Left ventricle myocardium inferior (tissue), 1 donor: ENCODE data around the gene ZNF383. TPM values are rescaled to one million over a fixed set of nuclear protein-coding genes. Genes with fewer than 3 reads are reported as not detected.
A peak's percentile ranks its signal among the peaks of the same experiment; 100 is the strongest.
"Not testable (repeated sequence)": the region's sequence is repeated elsewhere in the genome, so short reads cannot be mapped to it uniquely, and the experiment has no call there.

ENCODE experiments used
- DNase-seq: peaks from one replicate; pipeline ENCODE4 v3.0.0-alpha.2; 2020
- H3K27ac ChIP-seq: fragments of 200-600 bp; replicated peaks from 2 replicates; pipeline ENCODE4 v1.8.0; 2021
- H3K27me3 ChIP-seq: fragments of 200-600 bp; 2 replicates; pipeline ENCODE4 v1.8.0; 2021; ENCODE audit warnings: low read depth
- H3K36me3 ChIP-seq: fragments of 200-600 bp; 2 replicates; pipeline ENCODE4 v1.8.0; 2021
- H3K4me1 ChIP-seq: fragments of 200-600 bp; 2 replicates; pipeline ENCODE4 v1.8.0; 2021
- H3K4me3 ChIP-seq: fragments of 200-600 bp; 2 replicates; pipeline ENCODE4 v1.8.0; 2021; ENCODE audit warnings: mild to moderate bottlenecking, moderate library complexity
- H3K9me3 ChIP-seq: fragments of 200-600 bp; replicated peaks from 2 replicates; pipeline ENCODE4 v1.8.0; 2021
- intact Hi-C: fragments of 100-400 bp; cut with micrococcal nuclease; formaldehyde crosslinking; loops from one replicate; pipeline ENCODE4 v1.11.0; 2022
- long read RNA-seq: library from polyadenylated mRNA; unstranded; transcript quantifications from one replicate; pipeline ENCODE4 v2.0.0, GENCODE V29; 2021
- total RNA-seq: library from RNA; stranded (reverse); fragmentation: NEBNext Ultra II Directional; extraction: Animal tissue kit (Norgen Biotek cat#: 25700); gene quantifications from one replicate; pipeline ENCODE4 v1.2.1, GENCODE V29; 2021
- TF ChIP-seq, protein P1 (sequence below): fragments of 200-600 bp; IDR thresholded peaks from 2 replicates; pipeline ENCODE4 v1.8.0; 2021; ENCODE audit warnings: antibody characterized with exemption, mild to moderate bottlenecking, borderline replicate concordance
- donor health status: DM: no; HTN: yes; CAD: no; lungs with severe emphysema.

The ZNF383 gene
- 8.9 TPM for total RNA-seq
- long read RNA-seq, partial matches to known transcripts, result 0 of 2 reads
- long read RNA-seq, other reads (novel, unspliced or antisense), result 2 of 2 reads

DNA sequence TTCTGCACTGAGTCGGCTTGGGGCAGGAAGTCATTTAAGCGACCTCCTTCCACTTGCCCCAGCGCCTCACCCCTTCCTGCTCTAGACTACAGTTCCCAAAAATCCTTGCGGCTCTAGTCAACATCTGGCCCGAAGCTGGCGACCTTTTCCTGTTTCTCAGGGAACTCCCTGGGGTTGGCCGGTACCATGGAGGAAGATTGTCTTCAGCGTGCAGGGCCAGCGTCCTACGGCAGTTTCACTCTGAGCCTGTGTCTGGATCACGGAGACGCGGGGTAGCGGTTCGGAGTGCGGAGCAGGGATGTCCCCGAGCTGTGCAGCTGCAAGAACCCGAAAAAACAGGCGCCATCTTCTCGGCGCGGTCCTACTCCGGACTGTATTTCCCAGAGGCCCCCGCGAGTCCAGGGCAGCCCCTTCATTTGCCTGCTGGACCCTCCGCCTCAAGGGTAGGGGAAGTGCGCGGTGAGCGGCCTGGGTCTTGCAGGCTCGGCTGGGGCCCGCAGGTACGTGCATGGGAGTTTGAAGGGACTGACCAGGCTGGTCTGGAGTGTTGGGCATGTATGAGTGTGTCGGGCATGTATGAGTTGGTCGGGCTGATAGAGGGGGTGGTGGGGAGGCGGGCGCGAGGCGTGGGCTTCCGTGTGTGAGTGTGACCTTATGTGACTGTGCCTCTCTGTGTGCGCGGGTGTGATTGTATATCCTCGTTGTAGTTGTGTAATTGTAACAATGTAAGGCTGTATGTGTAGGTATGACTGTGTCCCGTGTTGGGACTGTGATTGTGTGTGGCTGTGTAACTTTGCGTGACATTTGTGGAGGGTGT is at the start of gene ZNF383:
Gene ZNF383, plus strand, starts transcription at position 440 of the 817 bp plus-strand sequence. CDS start 12,240 bp downstream, outside the sequence.
- peak within 1 kb of the TSS; percentile 97 for H3K27ac ChIP-seq
- peak; percentile 88 for DNase-seq
- peaks cover under 1% of the 10 kb centered on the region for H3K9me3 ChIP-seq
- peak within 1 kb of the TSS; percentile 83 for H3K4me3 ChIP-seq
- no peaks in the 10 kb centered on the region for H3K27me3 ChIP-seq
- H3K4me1 ChIP-seq, result peaks cover 35% of the 10 kb centered on the region
- intact Hi-C loops, result no loop called here
- TF ChIP-seq, protein P1, sequence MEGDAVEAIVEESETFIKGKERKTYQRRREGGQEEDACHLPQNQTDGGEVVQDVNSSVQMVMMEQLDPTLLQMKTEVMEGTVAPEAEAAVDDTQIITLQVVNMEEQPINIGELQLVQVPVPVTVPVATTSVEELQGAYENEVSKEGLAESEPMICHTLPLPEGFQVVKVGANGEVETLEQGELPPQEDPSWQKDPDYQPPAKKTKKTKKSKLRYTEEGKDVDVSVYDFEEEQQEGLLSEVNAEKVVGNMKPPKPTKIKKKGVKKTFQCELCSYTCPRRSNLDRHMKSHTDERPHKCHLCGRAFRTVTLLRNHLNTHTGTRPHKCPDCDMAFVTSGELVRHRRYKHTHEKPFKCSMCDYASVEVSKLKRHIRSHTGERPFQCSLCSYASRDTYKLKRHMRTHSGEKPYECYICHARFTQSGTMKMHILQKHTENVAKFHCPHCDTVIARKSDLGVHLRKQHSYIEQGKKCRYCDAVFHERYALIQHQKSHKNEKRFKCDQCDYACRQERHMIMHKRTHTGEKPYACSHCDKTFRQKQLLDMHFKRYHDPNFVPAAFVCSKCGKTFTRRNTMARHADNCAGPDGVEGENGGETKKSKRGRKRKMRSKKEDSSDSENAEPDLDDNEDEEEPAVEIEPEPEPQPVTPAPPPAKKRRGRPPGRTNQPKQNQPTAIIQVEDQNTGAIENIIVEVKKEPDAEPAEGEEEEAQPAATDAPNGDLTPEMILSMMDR, result peak; percentile 11
- peaks cover 29% of the 10 kb centered on the region for H3K36me3 ChIP-seq

DNA sequence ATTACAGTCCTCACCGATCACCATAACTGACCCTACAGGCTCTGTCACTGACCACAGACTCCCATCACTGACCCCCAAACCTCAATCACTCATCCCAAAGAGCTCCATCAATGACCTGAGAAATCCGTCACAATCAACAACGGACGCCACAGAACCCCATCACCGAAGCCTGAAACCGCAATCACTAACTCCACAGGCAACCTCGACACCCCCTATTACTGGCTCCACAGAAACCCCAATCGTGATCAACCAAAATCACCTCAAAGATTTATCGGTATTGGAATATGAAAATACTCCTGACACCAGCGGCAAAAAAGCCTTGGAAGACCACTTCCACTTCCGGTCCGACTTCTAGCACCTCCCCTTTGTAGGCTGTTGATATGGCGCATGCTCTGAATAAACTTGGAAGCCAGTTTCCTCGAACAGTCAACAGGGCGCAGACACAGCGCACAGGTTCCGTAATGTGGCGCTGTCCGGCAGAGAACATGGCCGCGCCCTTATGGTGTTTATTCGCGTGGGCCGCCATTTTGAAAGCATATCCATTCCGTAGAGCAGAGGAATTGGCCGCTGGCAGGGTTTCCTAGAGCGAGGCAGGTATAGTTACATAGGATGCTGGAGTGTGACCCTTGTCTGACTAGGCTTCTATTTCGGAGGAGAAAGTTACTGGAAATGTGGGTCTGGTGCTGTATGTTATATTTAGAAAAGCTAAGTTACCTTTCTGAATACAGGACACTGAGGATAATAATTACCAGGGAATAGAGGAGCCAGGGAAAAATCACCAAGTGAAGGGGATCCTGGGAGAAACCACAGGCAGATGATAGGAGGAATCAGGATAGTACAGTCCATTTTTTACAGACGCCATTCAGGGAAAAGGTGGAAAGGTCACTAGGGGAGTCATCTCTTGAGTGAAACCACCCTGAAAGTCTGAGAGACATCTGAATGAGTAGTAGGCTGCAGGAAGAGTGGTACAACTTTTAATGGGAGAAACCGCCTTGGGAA is 45.3 kb upstream of the ZNF383 start, which contains the start of gene ZNF585A:
Gene ZNF585A, minus strand, starts transcription at position 328 of the 999 bp plus-strand sequence. CDS start 2,785 bp downstream, outside the sequence.
- peak within 1 kb of the TSS; percentile 89 for H3K4me3 ChIP-seq
- peaks cover 27% of the 10 kb centered on the region for H3K9me3 ChIP-seq
- peak; percentile 89 for DNase-seq
- H3K27ac ChIP-seq, result peak within 1 kb of the TSS; percentile 86
- TF ChIP-seq, protein P1, result peak; percentile 47
- H3K27me3 ChIP-seq, result no peaks in the 10 kb centered on the region
- peaks cover 13% of the 10 kb centered on the region for H3K4me1 ChIP-seq
- intact Hi-C loops, result no loop called here
- H3K36me3 ChIP-seq, result peaks cover 29% of the 10 kb centered on the region

DNA sequence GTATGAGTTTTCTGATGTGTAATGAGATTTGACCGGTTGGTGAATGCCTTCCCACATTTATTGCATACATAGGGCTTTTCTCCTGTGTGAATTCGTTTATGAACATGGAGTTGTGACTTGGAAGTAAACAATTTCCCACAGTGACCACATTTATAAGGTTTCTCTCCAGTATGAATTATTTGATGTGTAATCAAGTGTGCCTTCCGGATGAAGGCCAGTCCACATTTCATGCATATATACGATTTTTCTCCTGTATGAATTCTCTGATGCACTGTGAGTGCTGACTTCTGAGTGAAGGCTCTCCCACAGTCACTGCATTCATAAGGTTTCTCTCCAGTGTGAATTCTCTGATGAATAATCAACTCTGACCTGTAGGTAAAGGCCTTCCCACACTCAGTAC is 31.9 kb upstream of the ZNF383 start:
- H3K4me3 ChIP-seq, intact Hi-C loops, DNase-seq, H3K27me3 ChIP-seq, H3K4me1 ChIP-seq, H3K27ac ChIP-seq: not testable (repeated sequence)
- peaks cover 97% of the 10 kb centered on the region for H3K9me3 ChIP-seq
- H3K36me3 ChIP-seq, result peaks cover 89% of the 10 kb centered on the region

DNA sequence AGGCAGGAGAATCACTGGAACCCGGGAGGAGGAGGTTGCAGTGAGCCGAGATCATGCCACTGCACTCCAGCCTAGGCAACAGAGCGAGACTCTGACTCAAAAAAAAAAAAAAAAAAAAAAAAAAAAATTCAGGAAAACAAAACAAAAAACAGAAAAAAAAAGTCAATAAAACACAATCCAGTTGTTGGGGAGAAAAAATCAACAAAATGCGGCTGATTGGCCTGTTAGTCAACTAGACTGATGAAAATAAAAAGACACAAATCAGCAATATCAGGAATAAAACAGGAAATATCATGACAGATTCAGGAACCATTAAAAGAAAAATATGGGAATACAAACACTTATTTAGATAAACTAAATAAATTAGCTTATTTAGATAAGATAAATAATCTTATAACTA is 22.8 kb upstream of the ZNF383 start:
- peaks cover 98% of the 10 kb centered on the region for H3K9me3 ChIP-seq
- intact Hi-C loops, H3K27ac ChIP-seq, DNase-seq, H3K4me3 ChIP-seq, H3K27me3 ChIP-seq, H3K4me1 ChIP-seq: not testable (repeated sequence)
- H3K36me3 ChIP-seq, result peaks cover 98% of the 10 kb centered on the region

DNA sequence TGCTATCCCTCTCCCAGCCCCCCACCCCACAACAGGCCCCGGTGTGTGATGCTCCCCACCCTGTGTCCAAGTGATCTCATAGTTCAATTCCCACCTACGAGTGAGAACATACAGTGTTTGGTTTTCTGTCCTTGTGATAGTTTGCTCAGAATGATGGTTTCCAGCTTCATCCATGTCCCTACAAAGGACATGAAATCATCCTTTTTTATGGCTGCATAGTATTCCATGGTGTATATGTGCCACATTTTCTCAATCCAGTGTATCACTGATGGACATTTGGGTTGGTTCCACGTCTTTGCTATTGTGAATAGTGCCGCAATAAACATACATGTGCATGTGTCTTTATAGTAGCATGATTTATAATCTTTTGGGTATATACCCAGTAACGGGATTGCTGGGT is 20.9 kb upstream of the ZNF383 start:
- intact Hi-C loops, H3K4me3 ChIP-seq, H3K27me3 ChIP-seq, DNase-seq, H3K4me1 ChIP-seq, H3K27ac ChIP-seq: not testable (repeated sequence)
- Histone ChIP-seq H3K36me3 (peaks cover 98% of the 10 kb centered on the region), H3K9me3 (peaks cover 93% of the 10 kb centered on the region)

DNA sequence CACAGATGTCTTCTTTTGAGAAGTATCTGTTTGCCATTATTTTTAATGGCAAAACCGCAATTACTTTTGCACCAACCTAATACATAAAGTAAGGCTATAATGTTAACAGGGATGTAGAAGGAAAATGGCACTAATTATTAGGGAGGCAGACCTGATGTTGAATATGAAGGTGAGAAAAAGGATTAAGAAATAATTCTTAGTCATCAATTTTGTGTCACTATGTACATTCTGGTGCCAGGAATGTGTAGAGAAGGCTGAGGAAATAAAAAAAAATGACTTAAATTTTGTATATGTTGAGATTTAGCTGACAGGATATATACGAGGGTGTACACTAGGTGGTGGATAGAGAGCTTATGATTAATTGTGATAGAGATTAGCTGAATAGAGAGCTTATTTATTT is 20.2 kb upstream of the ZNF383 start:
- H3K27ac ChIP-seq, result no peak overlapping the region

More for the DNA sequence above, 20.2 kb upstream of the ZNF383 start:
- peaks cover 87% of the 10 kb centered on the region for H3K9me3 ChIP-seq
- no peaks in the 10 kb centered on the region for H3K27me3 ChIP-seq
- intact Hi-C loops, result no loop called here
- H3K36me3 ChIP-seq, result peaks cover 98% of the 10 kb centered on the region
- DNase-seq, result no peak
- H3K4me3 ChIP-seq, result no peak overlapping the region
- no peaks in the 10 kb centered on the region for H3K4me1 ChIP-seq
- TF ChIP-seq, protein P1, result no peak
